ENCODE results near the gene PLCB3. TPM values are rescaled to one million over a fixed set of nuclear protein-coding genes. Genes with fewer than 3 reads are reported as not detected.

The PLCB3 gene
- total RNA-seq, 1 donor from 2014 or later = 71.7 TPM

GRCh38 chr11:64317961-64318765 is 66.8 kb downstream of the PLCB3 start, which contains the start of gene PRDX5:
Gene PRDX5, plus strand, starts transcription at chr11:64318121. Its CDS starts 95 bp downstream, at chr11:64318216.

Other genes starting within 250 kb of the PLCB3 start
- gene FLRT1, start 215.6 kb upstream of the PLCB3 start, total RNA-seq = under 0.01 and 0.04 TPM in 2 replicates
- 9.5 and 33.2 TPM in 2 replicates for gene MACROD1, start 85.4 kb upstream of the PLCB3 start, total RNA-seq
- 109 and 224 TPM in 2 replicates for gene STIP1, start 65.4 kb upstream of the PLCB3 start, total RNA-seq
- 0.08 and 0.91 TPM in 2 replicates for gene FERMT3, start 44.8 kb upstream of the PLCB3 start, total RNA-seq
- 74.0 and 77.4 TPM in 2 replicates for gene TRPT1, start 25.3 kb upstream of the PLCB3 start, total RNA-seq
- gene NUDT22, start 25.3 kb upstream of the PLCB3 start, total RNA-seq = 63.2 and 87.3 TPM in 2 replicates
- gene DNAJC4, start 21.0 kb upstream of the PLCB3 start, total RNA-seq = 3.6 and 11.8 TPM in 2 replicates
- 18.5 and 24.9 TPM in 2 replicates for gene VEGFB, start 16.9 kb upstream of the PLCB3 start, total RNA-seq
- 76.7 and 91.4 TPM in 2 replicates for gene FKBP2, start 10.4 kb upstream of the PLCB3 start, total RNA-seq
- 466 and 691 TPM in 2 replicates for gene PPP1R14B, start 4.6 kb upstream of the PLCB3 start, total RNA-seq
- gene BAD, start 33.1 kb downstream of the PLCB3 start, total RNA-seq = 110 and 128 TPM in 2 replicates
- gene GPR137, start 34.3 kb downstream of the PLCB3 start, total RNA-seq = 9.7 and 14.3 TPM in 2 replicates
- 0.80 TPM in 1 of 2 replicates, not detected in the other for gene KCNK4, start 39.8 kb downstream of the PLCB3 start, total RNA-seq
- gene CATSPERZ, start 48.8 kb downstream of the PLCB3 start, total RNA-seq = not detected in 2 replicates
- gene ESRRA, start 54.0 kb downstream of the PLCB3 start, total RNA-seq = 98.0 and 103 TPM in 2 replicates
- 364 and 700 TPM in 2 replicates for gene TRMT112, start 66.0 kb downstream of the PLCB3 start, total RNA-seq
- 539 and 647 TPM in 2 replicates for gene PRDX5, start 66.6 kb downstream of the PLCB3 start, total RNA-seq
- gene CCDC88B, start 88.7 kb downstream of the PLCB3 start, total RNA-seq = 3.9 and 5.3 TPM in 2 replicates
- 54.7 and 95.9 TPM in 2 replicates for gene RPS6KA4, start 107.6 kb downstream of the PLCB3 start, total RNA-seq

Measured in hair follicular keratinocyte (primary cell).